Peyer's patch (tissue), 4 donors: ENCODE measurements around the gene TFIP11.

ENCODE experiments used
- POLR2A ChIP-seq, 2 donors: fragments of 450-650 bp; IDR thresholded peaks; one replicate each; pipeline ENCODE4 v1.5.1; 2017; ENCODE audit warnings: antibody characterized with exemption in 2 of 2, mild to moderate bottlenecking in 2 of 2, moderate library complexity in 2 of 2
- TF ChIP-seq, protein P1 (sequence below), 6 experiments: fragments of 450-650 bp in 4 of 6; fragments of 200-600 bp in 2 of 6; sonication (generic) in 1 of 6; IDR thresholded peaks; one replicate each; pipeline ENCODE4 v1.5.1; 2017 to 2019; ENCODE audit warnings: antibody characterized with exemption in 6 of 6, mild to moderate bottlenecking in 3 of 6, moderate library complexity in 1 of 6

DNA sequence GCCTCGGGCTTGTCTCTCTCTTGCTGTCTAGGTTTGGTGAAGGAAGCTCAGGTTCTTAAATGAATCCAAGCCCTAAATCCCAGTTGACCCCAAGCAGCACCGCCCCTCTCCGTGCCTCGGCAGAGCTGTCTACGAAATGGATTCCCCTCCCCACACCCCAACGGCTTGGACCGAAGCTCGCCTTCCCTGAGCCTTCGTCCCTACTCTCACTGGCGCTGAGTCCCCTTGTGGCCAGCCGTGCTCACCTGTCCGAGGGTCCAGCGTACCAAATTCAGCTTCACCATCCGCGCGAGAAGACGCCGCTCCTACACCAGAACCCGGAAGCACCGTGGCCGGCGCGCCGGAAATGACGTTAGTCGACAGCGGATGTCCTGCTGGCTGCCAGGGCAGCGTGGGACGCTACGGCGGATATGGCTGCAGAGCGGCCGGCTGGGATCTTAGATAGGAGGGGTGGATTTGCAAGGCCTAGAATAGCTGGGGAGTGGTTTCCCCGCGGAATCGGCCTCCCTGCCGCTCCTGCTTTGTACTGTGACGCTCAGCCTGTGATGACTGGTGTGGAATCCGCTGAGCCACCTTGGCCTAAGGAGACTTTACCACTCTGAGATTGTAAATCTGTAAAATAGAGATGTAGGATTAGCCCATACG lies at the start of gene TFIP11:
- TF ChIP-seq, protein P1, sequence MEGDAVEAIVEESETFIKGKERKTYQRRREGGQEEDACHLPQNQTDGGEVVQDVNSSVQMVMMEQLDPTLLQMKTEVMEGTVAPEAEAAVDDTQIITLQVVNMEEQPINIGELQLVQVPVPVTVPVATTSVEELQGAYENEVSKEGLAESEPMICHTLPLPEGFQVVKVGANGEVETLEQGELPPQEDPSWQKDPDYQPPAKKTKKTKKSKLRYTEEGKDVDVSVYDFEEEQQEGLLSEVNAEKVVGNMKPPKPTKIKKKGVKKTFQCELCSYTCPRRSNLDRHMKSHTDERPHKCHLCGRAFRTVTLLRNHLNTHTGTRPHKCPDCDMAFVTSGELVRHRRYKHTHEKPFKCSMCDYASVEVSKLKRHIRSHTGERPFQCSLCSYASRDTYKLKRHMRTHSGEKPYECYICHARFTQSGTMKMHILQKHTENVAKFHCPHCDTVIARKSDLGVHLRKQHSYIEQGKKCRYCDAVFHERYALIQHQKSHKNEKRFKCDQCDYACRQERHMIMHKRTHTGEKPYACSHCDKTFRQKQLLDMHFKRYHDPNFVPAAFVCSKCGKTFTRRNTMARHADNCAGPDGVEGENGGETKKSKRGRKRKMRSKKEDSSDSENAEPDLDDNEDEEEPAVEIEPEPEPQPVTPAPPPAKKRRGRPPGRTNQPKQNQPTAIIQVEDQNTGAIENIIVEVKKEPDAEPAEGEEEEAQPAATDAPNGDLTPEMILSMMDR (IDR thresholded peaks at IDR 0.05), result no peak
- TF ChIP-seq POLR2A (IDR thresholded peaks at IDR 0.05), result peak; percentile 55 to 67
